ENCODE results near the gene LRRC15. TPM values are rescaled to one million over a fixed set of nuclear protein-coding genes. Genes with fewer than 3 reads are reported as not detected.

The LRRC15 gene
- total RNA-seq, 1 donor: 0.43 TPM

- DNase-seq (ENCODE audit: low read depth): no peak
- TF ChIP-seq CTCF (IDR thresholded peaks at IDR 0.05; ENCODE audit: insufficient read depth, low read depth, low read length): no peak
- no peak overlapping the region for H3K4me3 ChIP-seq (ENCODE audit: low read depth, low read length)
These were observed 41.4 kb downstream of the LRRC15 start for GRCh38 chr3:194328053-194328657.

DNA sequence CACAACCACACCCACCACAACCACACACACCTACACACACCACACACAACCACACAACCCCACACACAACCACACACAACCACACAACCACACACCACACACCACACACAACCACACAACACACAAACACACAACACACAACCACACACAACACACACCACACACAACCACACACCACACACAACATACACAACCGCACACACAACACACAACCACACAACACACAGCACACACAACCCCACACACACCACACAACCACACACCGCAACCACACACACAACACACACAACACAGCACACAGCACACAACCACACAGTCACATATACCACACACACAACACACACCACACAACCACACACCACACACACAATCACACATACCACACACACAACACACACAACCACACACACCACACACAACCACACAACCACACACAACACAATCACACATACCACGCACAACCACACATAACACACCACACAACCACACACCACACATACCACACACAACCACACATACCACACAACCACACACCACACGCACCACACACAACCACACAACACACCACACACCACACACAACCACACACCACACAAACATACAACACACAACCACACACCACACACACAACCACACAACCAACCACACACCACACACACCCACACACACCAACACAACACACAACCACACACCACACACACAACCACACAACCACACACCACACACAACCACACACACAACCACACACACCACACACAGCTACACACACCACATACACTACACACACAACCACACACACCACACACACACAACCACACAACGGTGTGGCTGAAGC, 42.1 kb downstream of the LRRC15 start:
- H3K4me3 ChIP-seq (ENCODE audit: low read depth, low read length): no peak overlapping the region
- no peak for TF ChIP-seq CTCF (IDR thresholded peaks at IDR 0.05; ENCODE audit: insufficient read depth, low read depth, low read length)
- no peak for DNase-seq (ENCODE audit: low read depth)

DNA sequence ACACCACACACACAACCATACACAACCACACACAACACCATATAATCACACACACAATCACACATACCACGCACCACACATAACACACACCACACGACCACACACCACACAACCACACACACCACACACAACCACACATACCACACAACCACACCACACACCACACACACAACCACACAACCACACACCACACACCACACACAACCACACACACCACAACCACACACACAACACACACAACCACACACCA, 42.6 kb downstream of the LRRC15 start:
- TF ChIP-seq CTCF (IDR thresholded peaks at IDR 0.05; ENCODE audit: insufficient read depth, low read depth, low read length): no peak
- DNase-seq (ENCODE audit: low read depth): no peak

DNA sequence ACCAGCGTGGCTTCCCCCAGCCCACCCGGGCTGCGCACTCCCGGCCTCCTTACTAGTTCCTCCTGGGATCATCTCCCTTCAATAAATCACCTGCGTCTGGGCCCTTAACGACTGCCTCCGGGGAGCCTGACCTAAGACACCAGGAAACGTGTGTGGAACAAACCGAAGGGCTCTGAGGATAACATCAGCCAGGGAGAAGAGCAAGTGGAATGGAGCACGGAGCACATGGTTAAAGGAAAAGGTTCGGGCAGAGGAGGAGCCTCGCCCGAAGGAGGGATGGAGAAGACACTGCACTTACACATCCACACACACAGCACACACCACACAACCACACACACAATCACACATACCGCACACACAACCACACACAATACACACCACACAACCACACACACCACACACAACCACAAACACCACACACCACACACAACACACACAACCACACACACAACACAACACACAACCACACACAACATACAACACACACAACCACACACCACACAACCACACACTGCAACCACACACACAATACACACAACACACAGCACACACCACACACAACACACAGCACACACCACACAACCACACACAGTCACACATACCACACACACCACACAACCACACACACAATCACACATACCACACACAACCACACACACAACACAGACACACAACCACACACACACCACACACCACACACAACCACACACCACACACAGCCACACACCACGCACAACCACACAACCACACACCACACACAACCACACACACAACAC, 43.2 kb downstream of the LRRC15 start:
- H3K4me3 ChIP-seq (ENCODE audit: low read depth, low read length): no peak overlapping the region
- peak; percentile 39 for DNase-seq (ENCODE audit: low read depth)
- TF ChIP-seq CTCF (IDR thresholded peaks at IDR 0.05; ENCODE audit: insufficient read depth, low read depth, low read length): no peak

More for the DNA sequence above, 42.6 kb downstream of the LRRC15 start:
- no peak overlapping the region for H3K4me3 ChIP-seq (ENCODE audit: low read depth, low read length)

DNA sequence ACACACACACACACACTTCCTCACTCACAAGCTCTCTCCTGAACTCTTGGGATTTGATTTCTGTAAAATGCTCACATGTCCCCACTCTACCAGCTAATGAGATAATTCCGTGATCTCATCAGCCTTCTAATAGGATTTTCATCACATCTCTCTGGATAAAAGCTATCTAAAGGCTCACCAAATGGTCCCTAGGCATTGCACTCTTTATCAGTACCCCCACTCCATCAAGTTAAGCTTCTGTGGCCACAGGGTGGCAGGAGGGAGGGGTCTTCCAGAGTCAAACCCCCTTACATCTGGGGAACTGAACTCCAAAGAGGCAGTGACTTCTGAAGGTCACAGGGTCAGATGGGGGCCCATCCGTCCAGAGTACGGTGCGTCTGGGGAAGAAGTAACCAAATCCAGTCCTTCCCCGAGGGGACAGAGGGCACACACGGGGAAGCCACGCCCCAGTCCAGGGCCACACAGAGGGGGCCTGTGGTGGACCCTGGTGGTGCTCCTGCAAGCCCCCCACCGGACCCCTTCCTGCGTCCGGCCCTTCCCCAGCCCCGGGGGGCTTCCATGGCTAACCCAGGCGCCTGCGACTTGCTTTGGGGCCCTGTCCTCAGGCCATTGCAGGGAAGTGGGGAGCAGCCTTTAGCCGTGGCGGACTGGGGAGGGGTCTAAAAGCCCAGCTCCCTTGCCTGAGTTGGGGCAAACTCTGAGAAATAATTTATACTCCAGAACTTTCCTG, 44.0 kb downstream of the LRRC15 start:
- H3K4me3 ChIP-seq (ENCODE audit: low read depth, low read length): no peak overlapping the region
- no peak for TF ChIP-seq CTCF (IDR thresholded peaks at IDR 0.05; ENCODE audit: insufficient read depth, low read depth, low read length)
- DNase-seq (ENCODE audit: low read depth): no peak

DNA sequence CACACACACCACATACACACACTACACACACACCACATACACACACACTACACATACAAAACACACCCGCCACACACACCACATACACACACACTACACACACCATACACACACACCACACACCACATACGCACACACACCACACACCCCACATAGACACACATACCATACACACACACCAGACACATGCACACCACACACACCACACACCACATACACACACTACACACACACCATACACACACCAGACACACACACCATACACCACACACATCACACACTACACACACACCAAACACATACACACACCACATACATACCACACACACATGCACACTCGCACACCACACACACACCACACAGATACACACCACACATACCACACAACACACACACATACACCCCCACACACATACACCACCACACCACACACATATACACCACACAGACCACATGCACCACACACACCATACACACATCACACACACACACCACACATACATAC, 44.7 kb downstream of the LRRC15 start:
- no peak for TF ChIP-seq CTCF (IDR thresholded peaks at IDR 0.05; ENCODE audit: insufficient read depth, low read depth, low read length)
- no peak for DNase-seq (ENCODE audit: low read depth)
- H3K4me3 ChIP-seq (ENCODE audit: low read depth, low read length): no peak overlapping the region
